Naive thymus-derived CD4-positive, alpha-beta T cell (primary cell): Measurements from ENCODE around the gene SUCLG2. TPM values are rescaled to one million over a fixed set of nuclear protein-coding genes. Genes with fewer than 3 reads are reported as not detected.

ENCODE experiments used
- ATAC-seq: fragments of 150-1000 bp; cut with Tn5 transposase; 2 replicates; pipeline ENCODE4 v1.10.0; 2021; ENCODE audit warnings: mild to moderate bottlenecking, moderate library complexity
- CTCF ChIA-PET: fragments of 350-600 bp; sonication (Branson Sonifier 250); formaldehyde crosslinking; loops from one replicate; lab custom pipeline; 2021; ENCODE audit warnings: antibody characterized with exemption; lab: Charles Lee
- POLR2A ChIA-PET: fragments of 350-600 bp; sonication (Branson Sonifier 250); formaldehyde crosslinking; loops from one replicate; lab custom pipeline; 2021; ENCODE audit warnings: antibody characterized with exemption, inconsistent platforms; lab: Charles Lee
- DNase-seq, 9 donors: peaks; one replicate each; pipeline versions ENCODE4 v3.0.0 to v3.0.0-alpha.2; 2020 to 2022; ENCODE audit warnings: mixed read lengths in 1 of 9
- H3K27ac ChIP-seq: one replicate; pipeline ENCODE4 v1.7.0; 2013; ENCODE audit warnings: mild to moderate bottlenecking, low read depth, low read length, moderate library complexity
- H3K27me3 ChIP-seq, 2 donors: one replicate each; pipeline ENCODE4 v1.7.0; 2013; ENCODE audit warnings: low read length in 2 of 2, mild to moderate bottlenecking in 2 of 2, moderate library complexity in 2 of 2; ENCODE audit not compliant: control insufficient read depth in 2 of 2, insufficient read depth in 2 of 2
- H3K36me3 ChIP-seq, 3 experiments: 1 replicate in 2 of 3; 2 replicates in 1 of 3; pipeline ENCODE4 v1.7.0; 2013; ENCODE audit warnings: low read length in 3 of 3, mild to moderate bottlenecking in 3 of 3, moderate library complexity in 1 of 3; ENCODE audit not compliant: insufficient read depth in 3 of 3, control insufficient read depth in 2 of 3
- H3K4me1 ChIP-seq, 2 donors: one replicate each; pipeline ENCODE4 v1.7.0; 2013; ENCODE audit warnings: low read length in 2 of 2, mild to moderate bottlenecking in 2 of 2, moderate library complexity in 1 of 2; ENCODE audit not compliant: control insufficient read depth in 2 of 2, insufficient read depth in 2 of 2
- H3K4me3 ChIP-seq: 2 replicates; pipeline ENCODE4 v1.7.0; 2013; ENCODE audit warnings: mild to moderate bottlenecking, low read length
- H3K9me3 ChIP-seq, 3 experiments: 1 replicate in 2 of 3; 2 replicates in 1 of 3; pipeline ENCODE4 v1.7.0; 2013; ENCODE audit warnings: low read length in 3 of 3; ENCODE audit not compliant: control insufficient read depth in 2 of 3
- H3K27ac Mint-ChIP-seq, 9 donors: one replicate each; pipeline ENCODE4 v1.8.0; 2020 to 2022; ENCODE audit warnings: mixed read lengths in 9 of 9, mild to moderate bottlenecking in 8 of 9, moderate library complexity in 5 of 9, inconsistent platforms in 2 of 9
- H3K27me3 Mint-ChIP-seq, 5 donors: one replicate each; pipeline ENCODE4 v1.8.0; 2021 to 2022; ENCODE audit warnings: mixed read lengths in 5 of 5, mild to moderate bottlenecking in 1 of 5
- H3K36me3 Mint-ChIP-seq, 5 donors: one replicate each; pipeline ENCODE4 v1.8.0; 2020 to 2022; ENCODE audit warnings: mixed read lengths in 5 of 5, mild to moderate bottlenecking in 3 of 5, inconsistent platforms in 1 of 5
- H3K4me1 Mint-ChIP-seq, 7 donors: one replicate each; pipeline ENCODE4 v1.8.0; 2020 to 2022; ENCODE audit warnings: mixed read lengths in 7 of 7, mild to moderate bottlenecking in 3 of 7, inconsistent platforms in 1 of 7
- H3K4me3 Mint-ChIP-seq, 10 donors: one replicate each; pipeline ENCODE4 v1.8.0; 2020 to 2022; ENCODE audit warnings: mild to moderate bottlenecking in 10 of 10, mixed read lengths in 10 of 10, moderate library complexity in 6 of 10, inconsistent platforms in 2 of 10
- H3K9me3 Mint-ChIP-seq, 11 donors: one replicate each; pipeline ENCODE4 v1.8.0; 2020 to 2022; ENCODE audit warnings: mixed read lengths in 11 of 11, mild to moderate bottlenecking in 4 of 11, inconsistent platforms in 1 of 11, moderate library complexity in 1 of 11
- intact Hi-C, 2 donors: fragments of 100-400 bp; cut with micrococcal nuclease; formaldehyde crosslinking; loops; one replicate each; pipeline ENCODE4 v1.15.1; 2023
- polyA plus RNA-seq, 2 donors: library from polyadenylated mRNA; unstranded; fragments of 300-500 nt; fragmentation: Illumina TruSeq; gene quantifications; one replicate each; pipeline ENCODE4 v1.2.3, GENCODE V29; 2021
- total RNA-seq, 6 experiments: library from RNA in 5 of 6; stranded (reverse) in 5 of 6; gene quantifications; 1 replicate in 5 of 6; 2 replicates in 1 of 6; pipeline ENCODE4 v1.2.3 and lab custom pipeline; 2021 to 2026

Gene SUCLG2, protein sequence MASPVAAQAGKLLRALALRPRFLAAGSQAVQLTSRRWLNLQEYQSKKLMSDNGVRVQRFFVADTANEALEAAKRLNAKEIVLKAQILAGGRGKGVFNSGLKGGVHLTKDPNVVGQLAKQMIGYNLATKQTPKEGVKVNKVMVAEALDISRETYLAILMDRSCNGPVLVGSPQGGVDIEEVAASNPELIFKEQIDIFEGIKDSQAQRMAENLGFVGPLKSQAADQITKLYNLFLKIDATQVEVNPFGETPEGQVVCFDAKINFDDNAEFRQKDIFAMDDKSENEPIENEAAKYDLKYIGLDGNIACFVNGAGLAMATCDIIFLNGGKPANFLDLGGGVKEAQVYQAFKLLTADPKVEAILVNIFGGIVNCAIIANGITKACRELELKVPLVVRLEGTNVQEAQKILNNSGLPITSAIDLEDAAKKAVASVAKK
- total RNA-seq (10 to 100 TPM; 49.7 to 75.9 (median 61.4) TPM), polyA plus RNA-seq (10 to 100 TPM; 88.5 to 97.9 TPM), total RNA-seq (lab: John Stamatoyannopoulos, UW) (96.1 reads per million, percentile 84 among the genes with 10 or more reads in this experiment)

DNA sequence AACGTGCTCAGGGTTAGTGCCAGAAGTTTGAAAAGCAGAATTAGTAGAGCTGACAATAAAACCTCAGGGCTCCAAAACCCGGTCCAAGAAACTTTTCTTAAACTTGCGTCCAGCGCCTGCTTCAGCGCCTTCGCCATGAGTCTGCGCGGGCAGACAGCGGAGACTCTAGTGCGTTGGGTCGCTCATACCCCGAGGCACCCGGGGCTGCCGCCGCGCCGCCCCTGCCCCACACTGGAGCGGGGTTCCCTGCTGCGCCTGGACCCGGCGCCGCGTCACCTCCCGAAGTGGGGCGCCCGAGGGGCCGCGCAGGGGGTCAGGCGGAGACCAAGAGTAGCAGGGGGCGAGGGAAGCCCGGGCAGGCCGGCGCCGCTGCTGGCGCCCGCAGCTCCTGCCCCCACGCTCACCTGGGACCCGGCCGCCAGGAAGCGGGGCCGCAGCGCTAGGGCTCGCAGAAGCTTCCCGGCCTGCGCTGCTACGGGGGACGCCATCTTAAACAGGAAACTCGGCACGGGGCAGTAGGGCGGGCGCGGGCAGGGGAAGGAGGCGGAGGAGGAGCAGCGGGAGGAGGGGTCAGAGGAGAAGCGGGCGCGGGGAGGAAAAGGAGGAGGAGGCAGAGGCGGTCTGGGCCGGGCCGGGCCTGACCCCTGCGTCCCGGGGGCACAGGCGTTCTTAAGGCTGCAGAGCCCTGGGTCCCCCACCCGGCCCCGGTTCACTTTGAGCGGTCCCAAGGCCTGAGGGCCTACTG, at the start of gene SUCLG2:
SUCLG2 (minus strand) TSS at position 514 of the 745 bp plus-strand sequence; CDS start at position 488, 26 bp downstream.
- H3K4me3 ChIP-seq, result peak within 1 kb of the TSS; percentile 82
- CTCF ChIA-PET, result interaction anchor here (0.6 to 3.1 kb wide), 6 partner anchors 11 to 136 kb away, joined by 3 to 14 read pairs (median 4); no protein-coding TSS in a partner anchor
- peaks cover 45 to 77% (median 69%) of the 10 kb centered on the region in 7 donors for H3K4me1 Mint-ChIP-seq

GRCh38 chr3:67700596-67700995, 46.2 kb upstream of the SUCLG2 start:
- Mint-ChIP-seq H3K4me3 (no peak overlapping the region), H3K9me3 (no peaks in the 10 kb centered on the region), H3K27me3 (no peaks in the 10 kb centered on the region), H3K4me1 (peaks cover under 1 to 17% (median 7%) of the 10 kb centered on the region in 7 donors), H3K36me3 (peaks cover under 1 to 14% (median 6%) of the 10 kb centered on the region in 5 donors), H3K27ac (no peak overlapping the region)
- no peak for ATAC-seq
- no peaks in the 10 kb centered on the region for H3K27me3 ChIP-seq
- H3K36me3 ChIP-seq, result no peaks in the 10 kb centered on the region
- no peaks in the 10 kb centered on the region for H3K4me1 ChIP-seq
- CTCF ChIA-PET, result interaction anchor here (0.6 kb wide), 2 partner anchors 18 to 212 kb away, joined by 3 to 4 read pairs; no protein-coding TSS in a partner anchor
- POLR2A ChIA-PET, result interaction anchor here (1.0 to 1.5 kb wide), 2 partner anchors 10 to 45 kb away, joined by 3 to 5 read pairs; no protein-coding TSS in a partner anchor
- H3K27ac ChIP-seq, result no peak overlapping the region
- DNase-seq, result no peak
- H3K9me3 ChIP-seq, result no peaks in the 10 kb centered on the region
- intact Hi-C loops, result loop anchor here in 1 of 2 donors (5.0 kb wide), 2 partner anchors 318 to 588 kb away; no protein-coding TSS in a partner anchor
- no peak overlapping the region for H3K4me3 ChIP-seq

More for the DNA sequence above, at the start of gene SUCLG2:
- peaks cover 0 to 50% (median 9%) of the 10 kb centered on the region in 5 donors for H3K36me3 Mint-ChIP-seq
- Histone ChIP-seq H3K27me3 (no peaks in the 10 kb centered on the region), H3K27ac (peak within 1 kb of the TSS; percentile 87), H3K9me3 (no peaks in the 10 kb centered on the region), H3K4me1 (peaks cover 33 to 49% of the 10 kb centered on the region in 2 donors), H3K36me3 (peaks cover 0 to 3% (median 0%) of the 10 kb centered on the region in 3 experiments)
- H3K27ac Mint-ChIP-seq, result peak within 1 kb of the TSS; percentile 90 to 98 (median 93)
- peaks cover 0 to 27% (median 3%) of the 10 kb centered on the region in 11 donors for H3K9me3 Mint-ChIP-seq
- peak; percentile 64 to 83 (median 77) for DNase-seq
- ATAC-seq, result peak; percentile 87
- peak within 1 kb of the TSS; percentile 81 to 94 (median 90) for H3K4me3 Mint-ChIP-seq
- POLR2A ChIA-PET, result interaction anchor here (0.6 to 4.1 kb wide), 24 partner anchors 8 to 1526 kb away, joined by 3 to 60 read pairs (median 4); no protein-coding TSS in a partner anchor
- no peaks in the 10 kb centered on the region for H3K27me3 Mint-ChIP-seq
- intact Hi-C loops, result loop anchor here (1.0 to 10.0 kb wide), 10 partner anchors 19 to 1431 kb away; partner anchors contain the start of genes ARL6IP5 (in 2 of the 2), KBTBD8 (in 1 of the 2) and UBA3 (in 1 of the 2)

GRCh38 chr3:67699882-67700281, 45.5 kb upstream of the SUCLG2 start:
- Mint-ChIP-seq H3K4me3 (no peak overlapping the region), H3K27ac (no peak overlapping the region), H3K4me1 (peaks cover 0 to 15% (median 7%) of the 10 kb centered on the region in 7 donors), H3K9me3 (no peaks in the 10 kb centered on the region), H3K27me3 (no peaks in the 10 kb centered on the region), H3K36me3 (peaks cover 3 to 17% (median 8%) of the 10 kb centered on the region in 5 donors)
- H3K27ac ChIP-seq, result no peak overlapping the region
- H3K36me3 ChIP-seq, result no peaks in the 10 kb centered on the region
- ATAC-seq (no peak), DNase-seq (no peak)
- H3K9me3 ChIP-seq, result no peaks in the 10 kb centered on the region
- H3K4me3 ChIP-seq, result no peak overlapping the region
- H3K27me3 ChIP-seq, result no peaks in the 10 kb centered on the region
- H3K4me1 ChIP-seq, result no peaks in the 10 kb centered on the region
- ChIA-PET CTCF (interaction anchor here (0.6 kb wide), 1 partner anchor 212 kb away, joined by 4 read pairs; no protein-coding TSS in a partner anchor), POLR2A (no interaction called here)
- intact Hi-C loops, result loop anchor here in 1 of 2 donors (5.0 kb wide), 2 partner anchors 318 to 588 kb away; no protein-coding TSS in a partner anchor

- DNase-seq, result no peak
- Mint-ChIP-seq H3K4me1 (peaks cover 0 to 18% (median 8%) of the 10 kb centered on the region in 7 donors), H3K4me3 (no peak overlapping the region), H3K27me3 (no peaks in the 10 kb centered on the region), H3K36me3 (peaks cover 3 to 39% (median 15%) of the 10 kb centered on the region in 5 donors), H3K9me3 (peaks cover 0 to 6% (median 0%) of the 10 kb centered on the region in 11 donors), H3K27ac (no peak overlapping the region)
- Histone ChIP-seq H3K9me3 (no peaks in the 10 kb centered on the region), H3K4me3 (no peak overlapping the region), H3K27me3 (no peaks in the 10 kb centered on the region), H3K4me1 (no peaks in the 10 kb centered on the region), H3K27ac (no peak overlapping the region), H3K36me3 (no peaks in the 10 kb centered on the region)
- POLR2A ChIA-PET, result interaction anchor here (0.5 kb wide), 1 partner anchor 66 kb away, joined by 3 read pairs; no protein-coding TSS in a partner anchor
- no peak for ATAC-seq
- intact Hi-C loops, result no loop called here
- CTCF ChIA-PET, result no interaction called here
Observed at GRCh38 chr3:67692621-67693020, 38.2 kb upstream of the SUCLG2 start.

- intact Hi-C loops, result no loop called here
- DNase-seq, result no peak
- H3K27ac ChIP-seq, result no peak overlapping the region
- H3K36me3 ChIP-seq, result no peaks in the 10 kb centered on the region
- H3K4me1 ChIP-seq, result no peaks in the 10 kb centered on the region
- no peaks in the 10 kb centered on the region for H3K27me3 ChIP-seq
- no peaks in the 10 kb centered on the region for H3K27me3 Mint-ChIP-seq
- no peak for ATAC-seq
- H3K27ac Mint-ChIP-seq, result no peak overlapping the region
- H3K4me3 ChIP-seq, result no peak overlapping the region
- H3K9me3 Mint-ChIP-seq, result peaks cover 0 to 6% (median 0%) of the 10 kb centered on the region in 11 donors
- no peaks in the 10 kb centered on the region for H3K9me3 ChIP-seq
- peaks cover 0 to 18% (median 8%) of the 10 kb centered on the region in 7 donors for H3K4me1 Mint-ChIP-seq
- ChIA-PET CTCF (no interaction called here), POLR2A (interaction anchor here (0.8 kb wide), 1 partner anchor 12 kb away, joined by 4 read pairs; no protein-coding TSS in a partner anchor)
- peaks cover 3 to 36% (median 15%) of the 10 kb centered on the region in 5 donors for H3K36me3 Mint-ChIP-seq
- no peak overlapping the region for H3K4me3 Mint-ChIP-seq
Observed at GRCh38 chr3:67691926-67692325, 37.5 kb upstream of the SUCLG2 start.
